GM21447 (cell line): ENCODE data around the gene ASRGL1.

ENCODE experiments used
- ATAC-seq: cut with Tn5 transposase; IDR thresholded peaks from one replicate; pipeline ENCODE4 v1.9.1; 2021; ENCODE audit not compliant: unreplicated experiment

Gene ASRGL1

GRCh38 chr11:62411524-62411923 is 74.3 kb downstream of the ASRGL1 start:
- no peak for ATAC-seq

DNA sequence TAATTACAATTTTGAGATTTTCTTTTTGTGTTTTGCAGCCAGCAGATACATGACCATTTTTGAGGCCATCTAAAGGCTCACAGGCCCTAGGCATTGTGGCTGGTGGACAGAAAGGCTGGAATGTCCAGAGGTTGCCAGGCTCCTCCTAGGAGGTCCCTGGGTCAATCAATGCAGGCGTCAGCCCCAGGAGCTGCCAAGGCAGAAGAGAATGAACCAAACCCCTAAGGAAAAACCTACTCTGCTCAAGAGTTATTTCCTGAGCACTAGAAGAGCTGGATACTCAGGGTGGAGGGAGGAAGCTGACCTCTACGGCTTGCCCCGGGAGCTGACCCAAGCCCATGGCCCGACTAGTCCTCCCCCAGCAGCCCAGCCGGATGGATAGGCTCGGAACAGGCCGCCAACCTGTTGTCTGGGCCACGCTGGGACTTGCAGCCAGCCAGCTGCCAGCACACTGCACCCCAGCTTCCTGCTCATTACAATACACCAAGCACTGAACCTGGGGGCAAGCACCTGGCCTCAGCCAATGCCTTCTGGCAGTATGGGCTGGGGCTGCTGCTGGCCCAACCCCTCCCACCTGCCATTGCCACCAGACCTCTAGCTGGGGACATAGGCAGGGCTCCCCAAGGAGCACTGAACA is 75.9 kb downstream of the ASRGL1 start:
- no peak for ATAC-seq

GRCh38 chr11:62416596-62416995 is 79.3 kb downstream of the ASRGL1 start:
- no peak for ATAC-seq

GRCh38 chr11:62418136-62418535 is 80.9 kb downstream of the ASRGL1 start:
- ATAC-seq: no peak

- no peak for ATAC-seq
Measured at GRCh38 chr11:62418733-62419132, 81.5 kb downstream of the ASRGL1 start, which contains the start of gene SCGB1A1. Gene SCGB1A1, plus strand, starts transcription at chr11:62419033. Its CDS starts 63 bp downstream, at chr11:62419096.

GRCh38 chr11:62419314-62419929 is 82.2 kb downstream of the ASRGL1 start:
- no peak for ATAC-seq

DNA sequence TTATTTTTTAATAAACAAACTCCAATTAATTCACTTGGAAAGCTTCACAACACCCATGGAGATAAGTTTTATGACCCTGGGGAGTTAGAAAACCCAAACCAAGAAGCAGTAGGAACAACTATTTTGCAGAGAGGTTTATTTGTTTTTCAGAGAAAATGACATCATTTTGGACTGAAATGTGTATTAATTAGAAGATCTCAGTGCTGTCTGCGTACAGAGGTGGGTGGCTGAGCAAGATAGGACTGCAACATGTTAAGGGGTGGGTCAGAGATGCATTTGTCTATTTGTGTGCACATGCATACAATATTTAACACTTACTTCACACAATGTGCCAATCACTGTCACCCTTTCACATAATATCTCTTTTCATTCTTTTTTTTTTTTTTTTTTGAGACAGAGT is 82.7 kb downstream of the ASRGL1 start:
- no peak for ATAC-seq

DNA sequence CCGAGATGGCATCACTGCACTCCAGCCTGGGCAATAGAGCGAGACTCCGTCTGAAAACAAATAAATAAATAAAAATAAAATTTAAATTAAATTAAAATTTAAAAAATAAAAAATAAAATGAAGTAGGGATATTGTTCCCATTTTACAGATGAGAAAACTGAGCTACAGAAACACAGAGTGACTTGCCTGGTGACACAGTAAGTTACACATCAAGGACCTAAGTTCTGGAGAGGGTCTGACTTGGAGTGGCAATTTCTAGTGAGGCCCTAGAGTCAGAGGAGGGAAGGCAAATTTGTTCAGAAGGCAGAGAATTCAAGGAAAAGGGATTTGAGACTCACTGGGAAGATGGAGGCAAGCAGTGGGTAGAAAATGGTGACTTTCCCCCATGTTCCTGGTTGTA is 83.6 kb downstream of the ASRGL1 start:
- no peak for ATAC-seq

DNA sequence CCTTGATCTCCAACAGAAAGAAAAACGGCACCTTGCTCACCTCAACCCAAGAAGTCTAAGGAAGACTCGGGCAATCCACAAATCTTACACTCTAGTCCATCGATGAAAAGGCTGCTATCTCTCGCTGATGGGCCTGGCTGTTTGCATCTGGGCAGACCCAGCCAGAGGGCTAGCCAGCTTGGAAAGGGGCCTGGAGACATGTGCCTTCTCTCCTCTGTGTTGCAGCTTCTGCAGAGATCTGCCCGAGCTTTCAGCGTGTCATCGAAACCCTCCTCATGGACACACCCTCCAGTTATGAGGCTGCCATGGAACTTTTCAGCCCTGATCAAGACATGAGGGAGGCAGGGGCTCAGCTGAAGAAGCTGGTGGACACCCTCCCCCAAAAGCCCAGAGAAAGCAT is 84.7 kb downstream of the ASRGL1 start:
- ATAC-seq: no peak

DNA sequence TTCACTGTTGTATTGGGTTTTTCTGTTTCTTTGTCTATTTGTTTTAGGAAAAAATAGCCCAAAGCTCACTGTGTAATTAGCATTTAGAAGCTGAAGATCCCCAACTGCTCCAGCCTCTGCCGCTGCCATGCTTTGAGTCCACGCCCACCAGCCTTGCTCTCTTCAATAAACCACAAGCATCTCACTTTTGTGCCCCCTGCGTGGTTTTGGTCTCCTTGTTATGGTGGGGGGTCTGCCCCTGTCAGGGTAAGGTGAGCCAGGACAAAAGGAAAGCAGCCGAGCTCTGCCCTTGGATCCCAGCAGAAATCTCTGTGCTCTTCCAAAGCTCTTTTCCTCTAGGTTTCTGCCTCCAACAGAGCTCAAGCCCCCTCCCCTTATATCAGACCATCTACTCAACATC is 85.8 kb downstream of the ASRGL1 start:
- no peak for ATAC-seq

DNA sequence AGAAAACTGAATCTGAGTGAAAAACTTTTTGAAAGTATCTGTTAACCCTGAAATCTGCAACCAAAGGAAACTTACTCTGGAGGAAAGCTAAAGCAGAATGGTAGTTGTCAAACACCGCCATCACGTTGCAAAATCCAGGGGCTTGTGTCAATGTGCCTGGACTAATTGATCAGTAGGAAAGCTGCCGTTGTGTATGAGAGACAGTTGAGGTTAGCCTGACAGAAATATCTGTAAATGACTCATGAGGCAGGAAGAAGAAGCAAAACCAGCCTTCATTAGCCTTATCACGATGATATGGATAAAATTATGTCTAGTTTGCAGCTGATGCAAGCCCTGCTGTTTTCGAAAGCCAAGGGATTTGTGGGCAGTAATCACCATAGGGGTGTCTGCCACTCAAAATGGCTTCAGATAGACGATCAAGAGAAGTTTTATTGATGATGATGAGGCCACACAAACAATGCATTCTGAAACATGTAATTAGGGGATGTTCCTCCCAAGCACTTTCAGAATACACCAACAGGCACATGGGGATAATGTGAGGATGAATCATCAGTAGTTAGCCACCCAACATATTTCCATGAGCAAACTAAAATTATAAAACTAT is 90.5 kb downstream of the ASRGL1 start:
- ATAC-seq: no peak

- ATAC-seq: no peak
Measured at GRCh38 chr11:62428871-62429560, 91.8 kb downstream of the ASRGL1 start.

DNA sequence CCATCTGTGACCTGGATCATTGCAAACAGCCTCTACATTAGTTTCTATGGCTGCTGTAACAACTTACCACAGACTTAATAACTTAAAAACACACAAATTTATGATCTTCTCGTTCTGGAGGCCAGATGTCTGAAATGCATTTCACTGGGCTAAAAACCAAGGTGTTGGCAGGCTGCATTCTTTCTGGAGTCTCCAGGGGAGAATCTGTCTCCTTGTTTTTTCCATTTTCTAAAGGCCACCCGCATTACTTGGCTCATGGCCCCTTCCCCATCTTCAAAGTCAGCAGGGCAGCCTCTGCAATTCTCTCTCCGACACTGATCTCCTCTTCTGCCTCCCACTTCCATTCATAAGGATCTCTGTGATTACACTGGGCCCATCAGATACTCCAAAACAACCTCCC is 93.2 kb downstream of the ASRGL1 start:
- no peak for ATAC-seq

DNA sequence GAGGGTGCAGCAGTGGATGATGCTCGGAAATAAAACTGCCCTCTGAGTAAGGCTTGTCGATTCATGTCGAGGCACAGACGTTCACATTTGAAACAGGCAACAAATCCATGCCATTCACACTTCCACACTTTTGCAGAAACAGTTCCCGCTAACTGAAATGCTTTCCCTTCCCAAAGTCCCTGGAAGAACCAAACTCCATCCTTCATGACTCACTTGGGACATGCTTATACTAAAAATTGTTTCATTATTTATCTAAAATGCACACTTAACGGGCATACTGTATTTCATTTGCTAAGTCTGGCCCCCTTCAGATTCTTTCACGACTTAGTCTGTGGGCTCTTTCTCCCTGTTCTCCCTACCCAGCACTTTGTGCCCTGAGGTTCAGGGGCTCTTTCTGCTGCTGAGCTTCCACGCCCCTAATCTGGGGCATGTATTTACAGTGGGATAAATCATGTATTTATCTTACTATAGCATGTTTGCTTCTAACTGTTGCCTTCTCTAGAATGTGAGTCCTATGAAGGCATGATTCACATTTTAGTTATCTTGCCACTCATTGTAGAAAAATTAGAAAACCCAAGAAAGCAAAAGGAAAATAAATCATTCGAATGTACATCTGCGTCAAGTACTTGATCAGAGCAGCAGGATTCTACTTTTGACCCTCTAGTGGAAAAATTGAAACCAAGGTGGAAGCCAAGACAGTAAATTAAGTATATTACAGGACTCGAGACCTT is 94.1 kb downstream of the ASRGL1 start:
- no peak for ATAC-seq

DNA sequence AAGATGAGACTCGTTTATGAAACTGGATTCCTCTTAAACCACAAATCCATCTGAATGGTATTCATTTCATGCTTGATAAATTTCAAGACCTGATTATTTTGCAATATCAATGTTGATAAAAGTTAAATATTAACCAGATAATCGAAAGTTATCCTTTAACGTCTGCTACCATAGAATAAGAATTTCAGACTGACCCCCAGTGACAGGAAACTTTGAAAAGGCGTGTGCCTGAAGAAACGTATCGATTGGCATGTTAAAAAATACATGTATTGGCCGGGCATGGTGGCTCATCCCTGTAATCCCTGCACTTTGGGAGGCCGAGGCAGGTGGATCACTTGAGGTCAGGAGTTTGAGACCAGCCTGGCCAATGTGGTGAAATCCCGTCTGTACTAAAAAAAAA is 95.4 kb downstream of the ASRGL1 start:
- no peak for ATAC-seq

- no peak for ATAC-seq
Measured at GRCh38 chr11:62433141-62433903, 96.1 kb downstream of the ASRGL1 start.

GRCh38 chr11:62433904-62434276 is 96.6 kb downstream of the ASRGL1 start:
- no peak for ATAC-seq

DNA sequence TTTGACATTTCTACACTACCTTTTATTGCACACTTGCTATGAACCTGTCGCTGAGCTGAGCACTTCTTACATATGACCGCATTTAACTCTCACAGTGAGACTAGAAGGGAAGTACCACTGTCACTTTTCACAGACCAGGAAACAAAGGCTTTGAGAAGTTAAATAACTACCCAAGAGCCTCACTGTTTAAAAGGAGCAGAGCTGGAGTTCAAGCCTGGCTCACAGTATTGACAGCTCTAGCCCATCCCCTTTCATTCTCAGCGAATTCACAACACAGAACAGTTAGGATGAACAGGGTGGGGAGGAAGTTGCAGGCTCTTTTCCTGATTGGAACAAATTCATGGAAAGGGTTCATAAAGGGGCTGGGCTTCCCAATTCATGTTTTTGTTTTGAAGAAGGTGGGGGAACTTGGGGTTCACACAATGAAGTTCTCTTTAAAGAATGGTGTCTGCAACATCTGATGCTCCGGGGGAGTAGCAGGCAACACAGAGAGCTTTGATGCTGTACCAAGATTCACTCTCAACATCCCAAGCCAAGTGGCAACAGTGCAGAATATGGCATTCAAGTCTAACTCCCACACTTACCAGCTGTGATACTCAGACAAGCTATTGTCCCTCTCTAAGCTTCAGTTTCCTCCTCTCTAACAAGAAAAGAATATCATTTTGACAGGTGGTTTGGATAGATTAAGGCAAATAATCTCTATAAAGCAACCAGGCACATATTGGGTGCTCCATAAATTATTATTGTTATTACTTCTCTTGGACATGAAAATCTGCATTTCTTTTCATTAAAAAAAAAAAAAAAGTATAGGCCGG is 98.8 kb downstream of the ASRGL1 start:
- no peak for ATAC-seq

- no peak for ATAC-seq
Measured at GRCh38 chr11:62437616-62438015, 100.4 kb downstream of the ASRGL1 start.

- ATAC-seq: no peak
Measured at GRCh38 chr11:62438641-62439040, 101.4 kb downstream of the ASRGL1 start.
